Spleen (tissue), 7 donors: ENCODE data around the gene TACC2.

ENCODE experiments used
- CTCF ChIP-seq, 11 experiments: fragments of 200-600 bp in 7 of 11; fragments of 450-650 bp in 4 of 11; sonication (generic) in 4 of 11; IDR thresholded peaks in 8 of 11; conservative IDR thresholded peaks in 3 of 11; 1 replicate in 7 of 11; 2 replicates in 4 of 11; pipeline versions ENCODE4 v1.4.0 to v1.8.0; 2016 to 2021; ENCODE audit warnings: antibody characterized with exemption in 11 of 11, inconsistent platforms in 4 of 11, mild to moderate bottlenecking in 1 of 11
- POLR2A ChIP-seq, 3 donors: fragments of 450-650 bp; IDR thresholded peaks; one replicate each; pipeline ENCODE4 v1.5.1; 2017; ENCODE audit warnings: antibody characterized with exemption in 3 of 3, mild to moderate bottlenecking in 1 of 3
- POLR2AphosphoS5 ChIP-seq, 3 donors: sonication (generic); formaldehyde crosslinking; IDR thresholded peaks; one replicate each; pipeline ENCODE4 v1.5.1; 2017; ENCODE audit warnings: antibody characterized with exemption in 3 of 3
- donor health status: DM: no; HTN: no; CAD: no; lungs with moderate emphysema.
- donor health status: DM: no; HTN: no; CAD: no.
- donor health status: DM: no; HTN: no; CAD: no.

- TF ChIP-seq CTCF (IDR thresholded peaks at IDR 0.05 in 8 of 11, conservative IDR thresholded peaks at IDR 0.05 in 3 of 11) (no peak), POLR2A (IDR thresholded peaks at IDR 0.05) (no peak), POLR2AphosphoS5 (IDR thresholded peaks at IDR 0.05) (no peak)
Observed at GRCh38 chr10:121983852-121984251, 5.1 kb upstream of the TACC2 start.
